HG03280 (cell line): ENCODE results near the gene KCNJ6.
"Not testable (repeated sequence)": the region's sequence is repeated elsewhere in the genome, so short reads cannot be mapped to it uniquely, and the experiment has no call there.

Source experiments
- ATAC-seq: cut with Tn5 transposase; IDR thresholded peaks from one replicate; pipeline ENCODE4 v1.9.1; 2021; ENCODE audit warnings: mild to moderate bottlenecking, moderate library complexity; ENCODE audit not compliant: unreplicated experiment

The KCNJ6 gene

GRCh38 chr21:37582590-37582989 is 333.7 kb downstream of the KCNJ6 start:
- ATAC-seq, result no peak

GRCh38 chr21:37580666-37581065 is 335.6 kb downstream of the KCNJ6 start:
- no peak for ATAC-seq

- no peak for ATAC-seq
Measured at GRCh38 chr21:37579356-37579755, 336.9 kb downstream of the KCNJ6 start.

- ATAC-seq, result no peak
Measured at GRCh38 chr21:37578471-37579126, 337.7 kb downstream of the KCNJ6 start.

GRCh38 chr21:37576929-37577328 is 339.3 kb downstream of the KCNJ6 start:
- ATAC-seq, result not testable (repeated sequence)

GRCh38 chr21:37575580-37575979 is 340.7 kb downstream of the KCNJ6 start:
- no peak for ATAC-seq

- no peak for ATAC-seq
Measured at GRCh38 chr21:37574751-37575150, 341.5 kb downstream of the KCNJ6 start.

GRCh38 chr21:37574316-37574715 is 341.9 kb downstream of the KCNJ6 start:
- no peak for ATAC-seq

- no peak for ATAC-seq
Measured at GRCh38 chr21:37571442-37571841, 344.8 kb downstream of the KCNJ6 start.

- no peak for ATAC-seq
Measured at GRCh38 chr21:37568916-37569315, 347.3 kb downstream of the KCNJ6 start.

GRCh38 chr21:37568415-37568814 is 347.8 kb downstream of the KCNJ6 start:
- no peak for ATAC-seq

- ATAC-seq, result no peak
Measured at GRCh38 chr21:37566790-37567615, 349.3 kb downstream of the KCNJ6 start.

- no peak for ATAC-seq
Measured at GRCh38 chr21:37565530-37566223, 350.6 kb downstream of the KCNJ6 start.

GRCh38 chr21:37564924-37565529 is 351.2 kb downstream of the KCNJ6 start:
- ATAC-seq, result no peak

GRCh38 chr21:37564341-37564923 is 351.8 kb downstream of the KCNJ6 start:
- ATAC-seq, result peak; percentile 34

GRCh38 chr21:37563641-37564340 is 352.5 kb downstream of the KCNJ6 start:
- ATAC-seq, result peak; percentile 88

- ATAC-seq, result peak; percentile 13
Measured at GRCh38 chr21:37562920-37563640, 353.2 kb downstream of the KCNJ6 start.

- no peak for ATAC-seq
Measured at GRCh38 chr21:37561941-37562919, 354.0 kb downstream of the KCNJ6 start.
